ENCODE measurements around the gene VAV2. TPM values are rescaled to one million over a fixed set of nuclear protein-coding genes. Genes with fewer than 3 reads are reported as not detected.

Gene VAV2
- total RNA-seq, 1 experiment from 2014 or later = 24.7 TPM

- in situ Hi-C loops (cut with HindIII; ENCODE audit: low pct_unique_long_range_greater_than_20kb, low sequenced_read_pairs) = no loop called here
- TF ChIP-seq TCF7L2 (IDR thresholded peaks at IDR 0.05; ENCODE audit: low read depth, low read length) (no peak), CTCF (IDR thresholded peaks at IDR 0.05) (no peak), POLR2AphosphoS5 (IDR thresholded peaks at IDR 0.05; ENCODE audit: low read depth, low read length) (no peak), REST (IDR thresholded peaks at IDR 0.05; ENCODE audit: insufficient read depth in 1 of 2, low read depth in 2 of 2, low read length in 1 of 2) (no peak), SIN3A (IDR thresholded peaks at IDR 0.05; ENCODE audit: borderline replicate concordance, insufficient read depth, low read depth, low read length) (no peak)
- H3K4me3 ChIP-seq (ENCODE audit: low read depth in 2 of 2, low read length in 2 of 2) = no peak overlapping the region
- H3K27ac ChIP-seq (ENCODE audit: low read length) = no peak overlapping the region
- CTCF ChIA-PET = no interaction called here
- H3K36me3 ChIP-seq (ENCODE audit: control insufficient read depth, insufficient read depth, low read length) = no peaks in the 10 kb centered on the region
- DNase-seq (ENCODE audit: low read depth, low spot score) = no peak
- no TSS peak for BruUV-seq (replicated peaks)
- H3K4me1 ChIP-seq (ENCODE audit: control insufficient read depth, insufficient read depth, low read length) = peaks cover 10% of the 10 kb centered on the region
- intact Hi-C loops (cut with micrococcal nuclease; ENCODE audit: unreplicated experiment) = no loop called here
- no peaks in the 10 kb centered on the region for H3K27me3 ChIP-seq (ENCODE audit: control insufficient read depth, insufficient read depth, low read length)
- POLR2A ChIA-PET = no interaction called here
- no peaks in the 10 kb centered on the region for H3K9me3 ChIP-seq (ENCODE audit: control insufficient read depth, insufficient read depth, low read depth, low read length)
- no peak for ATAC-seq
These were observed 104.5 kb downstream of the VAV2 start for GRCh38 chr9:133887540-133888047.

- H3K4me1 ChIP-seq (ENCODE audit: control insufficient read depth, insufficient read depth, low read length) = peaks cover 5% of the 10 kb centered on the region; the same call in 1 of the 2 replicates
These were observed 105.3 kb downstream of the VAV2 start for GRCh38 chr9:133886563-133887501.

More at GRCh38 chr9:133886563-133887501, 105.3 kb downstream of the VAV2 start:
- TF ChIP-seq SIN3A (IDR thresholded peaks at IDR 0.05; ENCODE audit: borderline replicate concordance, insufficient read depth, low read depth, low read length) = no peak
- H3K27me3 ChIP-seq (ENCODE audit: control insufficient read depth, insufficient read depth, low read length) = no peaks in the 10 kb centered on the region
- no peak overlapping the region for H3K27ac ChIP-seq (ENCODE audit: low read length)
- POLR2A ChIA-PET = no interaction called here
- no TSS peak for BruUV-seq (replicated peaks)
- ATAC-seq = no peak
- no peak for DNase-seq (ENCODE audit: low read depth, low spot score)
- H3K36me3 ChIP-seq (ENCODE audit: control insufficient read depth, insufficient read depth, low read length) = no peaks in the 10 kb centered on the region
- CTCF ChIA-PET = no interaction called here
- intact Hi-C loops (cut with micrococcal nuclease; ENCODE audit: unreplicated experiment) = no loop called here
- H3K9me3 ChIP-seq (ENCODE audit: control insufficient read depth, insufficient read depth, low read depth, low read length) = no peaks in the 10 kb centered on the region
- H3K4me3 ChIP-seq (ENCODE audit: low read depth in 2 of 2, low read length in 2 of 2) = no peak overlapping the region
- in situ Hi-C loops (cut with HindIII; ENCODE audit: low pct_unique_long_range_greater_than_20kb, low sequenced_read_pairs) = no loop called here
